Neural cell (in vitro differentiated cells): ENCODE measurements around the gene PLEKHD1. TPM values are rescaled to one million over a fixed set of nuclear protein-coding genes. Genes with fewer than 3 reads are reported as not detected.

Source experiments
- H2AFZ ChIP-seq: fragments of 200-600, 300-800 bp; sonication (generic), shearing (Covaris generic); 2 replicates; pipeline ENCODE4 v1.6.0; 2014; ENCODE audit warnings: low read depth, mild to moderate bottlenecking, antibody characterized with exemption, low read length, moderate library complexity
- H3F3A ChIP-seq: fragments of 200-600 bp; shearing (Covaris generic); 2 replicates; pipeline ENCODE4 v1.6.1; 2016; ENCODE audit warnings: mild to moderate bottlenecking, moderate library complexity, mixed read lengths, antibody characterized with exemption, low read length; ENCODE audit not compliant: insufficient read depth, poor library complexity, severe bottlenecking
- H3K27ac ChIP-seq: fragments of 200-600, 300-800 bp; sonication (generic), shearing (Covaris generic); 2 replicates; pipeline ENCODE4 v1.5.1; 2014; ENCODE audit warnings: mild to moderate bottlenecking, low read length, moderate library complexity
- H3K27me3 ChIP-seq: fragments of 300-800, 200-600 bp; sonication (generic), shearing (Covaris generic); 2 replicates; pipeline ENCODE4 v1.6.0; 2014; ENCODE audit warnings: mild to moderate bottlenecking, low read depth, low read length, moderate library complexity; ENCODE audit not compliant: insufficient read depth
- H3K36me3 ChIP-seq: fragments of 300-800, 200-600 bp; sonication (generic), shearing (Covaris generic); 2 replicates; pipeline ENCODE4 v1.5.1; 2014; ENCODE audit warnings: mild to moderate bottlenecking, antibody characterized with exemption, low read length, moderate library complexity; ENCODE audit not compliant: insufficient read depth
- H3K4me2 ChIP-seq: fragments of 300-800, 200-600 bp; sonication (generic), shearing (Covaris generic); 2 replicates; pipeline ENCODE4 v1.6.0; 2014; ENCODE audit warnings: mild to moderate bottlenecking, low read length
- H3K4me3 ChIP-seq: fragments of 300-800, 200-600 bp; sonication (generic), shearing (Covaris generic); 2 replicates; pipeline ENCODE4 v1.5.1; 2014; ENCODE audit warnings: mild to moderate bottlenecking, low read length, moderate library complexity
- H3K79me2 ChIP-seq: fragments of 200-600 bp; shearing (Covaris generic); replicated peaks from 2 replicates; pipeline ENCODE4 v1.6.0; 2014; ENCODE audit warnings: mild to moderate bottlenecking, low read length, moderate library complexity; ENCODE audit not compliant: insufficient read depth
- H3K9ac ChIP-seq: fragments of 300-800, 200-600 bp; sonication (generic), shearing (Covaris generic); 2 replicates; pipeline ENCODE4 v1.6.1; 2016; ENCODE audit warnings: mild to moderate bottlenecking, low read length, mixed read lengths
- H3K9me2 ChIP-seq: fragments of 200-600 bp; shearing (Covaris generic); 2 replicates; pipeline ENCODE4 v1.6.1; 2016; ENCODE audit warnings: mild to moderate bottlenecking, low read length, mixed read lengths; ENCODE audit not compliant: insufficient read depth
- H3K9me3 ChIP-seq: fragments of 200-600, 300-800 bp; sonication (generic), shearing (Covaris generic); 2 replicates; pipeline ENCODE4 v1.6.1; 2016; ENCODE audit warnings: mild to moderate bottlenecking, mixed run types, low read length, moderate library complexity, mixed read lengths
- H4K20me1 ChIP-seq: fragments of 200-600 bp; shearing (Covaris generic); 2 replicates; pipeline ENCODE4 v1.6.1; 2016; ENCODE audit warnings: mild to moderate bottlenecking, mixed run types; ENCODE audit not compliant: insufficient read depth
- CTCF ChIP-seq: fragments of 450-650 bp; IDR thresholded peaks from 2 replicates; pipeline ENCODE4 v1.5.1; 2014; ENCODE audit warnings: antibody characterized with exemption, mild to moderate bottlenecking, moderate library complexity; ENCODE audit not compliant: poor library complexity, severe bottlenecking
- EP300 ChIP-seq: fragments of 450-650 bp; conservative IDR thresholded peaks from 2 replicates; pipeline ENCODE4 v1.6.1; 2014; ENCODE audit warnings: antibody characterized with exemption, mild to moderate bottlenecking, moderate library complexity; ENCODE audit not compliant: poor library complexity, severe bottlenecking
- EZH2 ChIP-seq: fragments of 200-600, 300-800 bp; shearing (Covaris generic), sonication (generic); IDR thresholded peaks from 2 replicates; pipeline ENCODE4 v1.6.1; 2014; ENCODE audit warnings: antibody characterized with exemption, low read length, borderline replicate concordance, mild to moderate bottlenecking; ENCODE audit not compliant: insufficient read depth, poor library complexity, severe bottlenecking
- MXI1 ChIP-seq: fragments of 450-650 bp; conservative IDR thresholded peaks from 2 replicates; pipeline ENCODE4 v1.6.1; 2014; ENCODE audit warnings: antibody characterized with exemption, mild to moderate bottlenecking; ENCODE audit not compliant: poor library complexity, severe bottlenecking
- POLR2AphosphoS5 ChIP-seq: IDR thresholded peaks from 2 replicates; pipeline ENCODE4 v1.6.1; 2012
- RAD21 ChIP-seq: fragments of 450-650 bp; conservative IDR thresholded peaks from 2 replicates; pipeline ENCODE4 v1.6.1; 2014; ENCODE audit warnings: antibody characterized with exemption, mild to moderate bottlenecking, moderate library complexity
- SMC3 ChIP-seq: fragments of 450-650 bp; conservative IDR thresholded peaks from 2 replicates; pipeline ENCODE4 v1.6.1; 2014; ENCODE audit warnings: antibody characterized with exemption, mild to moderate bottlenecking, moderate library complexity; ENCODE audit not compliant: poor library complexity
- TAF1 ChIP-seq: IDR thresholded peaks from 2 replicates; pipeline ENCODE4 v1.6.1; 2012; ENCODE audit warnings: low read depth
- polyA plus RNA-seq: library from polyadenylated mRNA; depleted of rRNA; stranded (reverse); fragments of >200 nt; gene quantifications from 2 replicates; pipeline ENCODE4 v1.2.3, GENCODE V29; 2014
- TF ChIP-seq, protein P1 (sequence below): IDR thresholded peaks from 2 replicates; pipeline ENCODE4 v1.6.1; 2012; ENCODE audit warnings: borderline replicate concordance

The PLEKHD1 gene
- polyA plus RNA-seq, 1 donor from 2014 or later: 0.52 TPM

- no peaks in the 10 kb centered on the region for H3K9me2 ChIP-seq
- TF ChIP-seq CTCF (no peak), POLR2AphosphoS5 (no peak)
- H3K27me3 ChIP-seq: no peaks in the 10 kb centered on the region
- no peak overlapping the region for H3K4me2 ChIP-seq
- no peak overlapping the region for H3K27ac ChIP-seq
- H3K4me3 ChIP-seq: no peak overlapping the region
- no peak overlapping the region for H3K9ac ChIP-seq
- no peaks in the 10 kb centered on the region for H3K36me3 ChIP-seq
- no peaks in the 10 kb centered on the region for H3K79me2 ChIP-seq
- H2AFZ ChIP-seq: no peak overlapping the region
- H3F3A ChIP-seq: no peaks in the 10 kb centered on the region
- H3K9me3 ChIP-seq: no peaks in the 10 kb centered on the region
- no peaks in the 10 kb centered on the region for H4K20me1 ChIP-seq
Measured at GRCh38 chr14:69532561-69533340, 48.2 kb downstream of the PLEKHD1 start.

- Histone ChIP-seq H3K36me3 (no peaks in the 10 kb centered on the region), H3K4me3 (no peak overlapping the region), H4K20me1 (no peaks in the 10 kb centered on the region), H3K9me3 (no peaks in the 10 kb centered on the region), H3K79me2 (no peaks in the 10 kb centered on the region), H3K27me3 (no peaks in the 10 kb centered on the region), H3K27ac (no peak overlapping the region), H3F3A (no peaks in the 10 kb centered on the region), H3K9ac (no peak overlapping the region), H2AFZ (no peak overlapping the region), H3K9me2 (no peaks in the 10 kb centered on the region), H3K4me2 (no peak overlapping the region)
- no peak for TF ChIP-seq EP300
- TF ChIP-seq RAD21: peak; percentile 94
- TF ChIP-seq, protein P1, sequence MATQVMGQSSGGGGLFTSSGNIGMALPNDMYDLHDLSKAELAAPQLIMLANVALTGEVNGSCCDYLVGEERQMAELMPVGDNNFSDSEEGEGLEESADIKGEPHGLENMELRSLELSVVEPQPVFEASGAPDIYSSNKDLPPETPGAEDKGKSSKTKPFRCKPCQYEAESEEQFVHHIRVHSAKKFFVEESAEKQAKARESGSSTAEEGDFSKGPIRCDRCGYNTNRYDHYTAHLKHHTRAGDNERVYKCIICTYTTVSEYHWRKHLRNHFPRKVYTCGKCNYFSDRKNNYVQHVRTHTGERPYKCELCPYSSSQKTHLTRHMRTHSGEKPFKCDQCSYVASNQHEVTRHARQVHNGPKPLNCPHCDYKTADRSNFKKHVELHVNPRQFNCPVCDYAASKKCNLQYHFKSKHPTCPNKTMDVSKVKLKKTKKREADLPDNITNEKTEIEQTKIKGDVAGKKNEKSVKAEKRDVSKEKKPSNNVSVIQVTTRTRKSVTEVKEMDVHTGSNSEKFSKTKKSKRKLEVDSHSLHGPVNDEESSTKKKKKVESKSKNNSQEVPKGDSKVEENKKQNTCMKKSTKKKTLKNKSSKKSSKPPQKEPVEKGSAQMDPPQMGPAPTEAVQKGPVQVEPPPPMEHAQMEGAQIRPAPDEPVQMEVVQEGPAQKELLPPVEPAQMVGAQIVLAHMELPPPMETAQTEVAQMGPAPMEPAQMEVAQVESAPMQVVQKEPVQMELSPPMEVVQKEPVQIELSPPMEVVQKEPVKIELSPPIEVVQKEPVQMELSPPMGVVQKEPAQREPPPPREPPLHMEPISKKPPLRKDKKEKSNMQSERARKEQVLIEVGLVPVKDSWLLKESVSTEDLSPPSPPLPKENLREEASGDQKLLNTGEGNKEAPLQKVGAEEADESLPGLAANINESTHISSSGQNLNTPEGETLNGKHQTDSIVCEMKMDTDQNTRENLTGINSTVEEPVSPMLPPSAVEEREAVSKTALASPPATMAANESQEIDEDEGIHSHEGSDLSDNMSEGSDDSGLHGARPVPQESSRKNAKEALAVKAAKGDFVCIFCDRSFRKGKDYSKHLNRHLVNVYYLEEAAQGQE: no peak
- peak; percentile 34 for TF ChIP-seq MXI1
- TF ChIP-seq SMC3: peak; percentile 96
- TF ChIP-seq CTCF: peak; percentile 95
- no peak for TF ChIP-seq TAF1
- no peak for TF ChIP-seq POLR2AphosphoS5
- no peak for TF ChIP-seq EZH2
Measured at GRCh38 chr14:69535230-69535848, 50.8 kb downstream of the PLEKHD1 start.
